IPS-15b (cell line): Measurements from ENCODE around the gene NOX5.
A peak's percentile ranks its signal among the peaks of the same experiment; 100 is the strongest.
"Not testable (repeated sequence)": the region's sequence is repeated elsewhere in the genome, so short reads cannot be mapped to it uniquely, and the experiment has no call there.

ENCODE experiments used
- H3K27me3 ChIP-seq: one replicate; pipeline ENCODE4 v1.6.1; 2013; ENCODE audit warnings: low read length; ENCODE audit not compliant: control insufficient read depth, insufficient read depth
- H3K36me3 ChIP-seq: one replicate; pipeline ENCODE4 v1.6.1; 2013; ENCODE audit warnings: low read length; ENCODE audit not compliant: control insufficient read depth, insufficient read depth
- H3K4me1 ChIP-seq: one replicate; pipeline ENCODE4 v1.6.1; 2013; ENCODE audit warnings: mild to moderate bottlenecking, low read length; ENCODE audit not compliant: control insufficient read depth, insufficient read depth
- H3K4me3 ChIP-seq: one replicate; pipeline ENCODE4 v1.5.1; 2013; ENCODE audit warnings: low read depth, low read length
- H3K9ac ChIP-seq: one replicate; pipeline ENCODE4 v1.6.1; 2013; ENCODE audit warnings: low read depth, mild to moderate bottlenecking, low read length
- H3K9me3 ChIP-seq: one replicate; pipeline ENCODE4 v1.6.1; 2013; ENCODE audit warnings: mild to moderate bottlenecking, low read length; ENCODE audit not compliant: control insufficient read depth, insufficient read depth

The NOX5 gene

DNA sequence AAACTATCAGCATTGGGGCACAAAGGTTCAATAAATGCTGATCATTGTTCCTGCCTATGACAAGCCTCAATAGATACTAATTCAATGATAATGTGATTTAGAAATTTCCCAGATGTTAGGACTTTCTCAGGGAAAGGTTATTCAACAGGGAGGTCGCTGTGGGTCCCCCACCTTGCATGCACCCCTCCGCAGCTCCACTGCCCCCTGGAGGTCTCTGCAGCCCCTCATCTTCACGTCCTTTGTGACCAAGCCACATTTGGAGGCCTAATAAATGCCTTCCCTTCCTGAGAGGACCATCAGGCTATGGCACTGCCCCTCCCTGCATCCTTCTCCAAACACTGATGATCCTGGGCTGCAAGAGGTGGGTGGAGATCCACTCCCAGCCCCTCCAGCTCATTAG is 50.2 kb downstream of the NOX5 start:
- Histone ChIP-seq H3K9me3 (no peaks in the 10 kb centered on the region), H3K4me1 (no peaks in the 10 kb centered on the region), H3K4me3 (no peak overlapping the region), H3K9ac (no peak overlapping the region), H3K27me3 (peaks cover 2% of the 10 kb centered on the region), H3K36me3 (no peaks in the 10 kb centered on the region)

DNA sequence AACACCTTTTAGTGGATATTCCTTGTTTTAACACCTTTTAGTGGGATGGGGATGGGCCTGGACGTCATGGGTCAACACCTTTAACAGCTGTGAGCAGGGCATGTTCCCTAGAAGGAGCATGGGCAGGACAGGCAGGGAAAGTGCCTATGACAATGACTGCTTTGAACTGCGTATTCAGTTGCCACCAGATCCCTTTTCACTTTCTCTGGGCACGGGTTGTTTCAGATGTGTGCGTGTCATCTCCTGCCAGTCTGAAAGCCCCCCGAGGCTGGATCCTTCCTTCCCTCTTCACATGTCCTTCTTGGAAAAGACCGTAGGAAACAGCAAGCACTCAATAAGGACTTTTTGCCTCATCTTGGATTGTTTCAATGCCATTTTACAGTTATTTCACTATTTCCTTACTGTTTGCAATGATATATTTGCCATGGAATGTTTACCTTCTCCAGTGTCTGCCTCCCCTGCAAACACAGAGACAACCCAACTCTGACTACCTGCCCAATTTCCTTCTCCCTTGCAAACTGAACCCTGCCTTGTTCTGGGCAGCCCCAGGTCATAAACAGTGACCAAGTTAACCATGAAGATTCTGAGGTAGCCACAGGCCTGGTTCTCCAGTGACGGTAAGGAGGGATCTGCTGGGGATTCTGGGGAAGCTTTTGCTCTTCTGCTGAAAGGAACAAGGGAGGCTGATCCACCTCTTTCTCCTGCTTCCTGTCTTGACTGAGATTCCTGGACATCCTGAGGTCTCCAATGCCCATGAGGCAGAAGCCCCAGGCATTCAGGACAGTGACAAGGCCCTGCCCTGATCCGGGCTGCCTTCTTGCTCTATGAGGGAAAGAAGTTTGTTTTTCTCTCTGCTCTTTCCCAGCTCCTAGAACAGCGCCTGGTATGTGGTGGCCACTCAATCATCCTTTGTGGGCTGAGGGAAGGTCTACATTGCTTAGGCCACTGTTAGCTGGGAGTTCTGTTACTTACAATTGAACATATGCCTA is 51.8 kb downstream of the NOX5 start:
- Histone ChIP-seq H3K4me3 (no peak overlapping the region), H3K36me3 (no peaks in the 10 kb centered on the region), H3K9me3 (no peaks in the 10 kb centered on the region), H3K4me1 (no peaks in the 10 kb centered on the region), H3K9ac (no peak overlapping the region), H3K27me3 (peaks cover 2% of the 10 kb centered on the region)

DNA sequence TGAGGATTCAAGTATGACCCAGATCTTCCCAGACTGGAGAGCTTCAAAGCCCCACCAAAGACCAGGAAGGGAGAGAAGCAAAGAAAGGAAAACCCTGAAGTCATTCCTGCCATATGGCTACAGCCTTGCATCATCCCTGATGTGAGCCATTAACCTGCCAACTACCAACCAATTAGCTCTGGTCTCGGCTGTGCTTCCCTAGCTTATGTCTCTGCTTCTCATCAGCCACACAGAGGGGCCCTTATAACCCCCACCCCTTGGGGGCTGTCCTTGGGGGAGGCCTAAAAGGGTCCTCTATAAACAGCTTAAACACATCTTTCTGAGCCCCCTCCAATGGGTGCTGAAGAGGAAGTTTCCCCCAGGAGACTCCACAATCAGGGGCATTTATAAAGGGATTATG is 52.8 kb downstream of the NOX5 start:
- no peaks in the 10 kb centered on the region for H3K36me3 ChIP-seq
- peaks cover 4% of the 10 kb centered on the region for H3K27me3 ChIP-seq
- H3K4me3 ChIP-seq = no peak overlapping the region
- no peaks in the 10 kb centered on the region for H3K4me1 ChIP-seq
- no peak overlapping the region for H3K9ac ChIP-seq
- H3K9me3 ChIP-seq = no peaks in the 10 kb centered on the region

DNA sequence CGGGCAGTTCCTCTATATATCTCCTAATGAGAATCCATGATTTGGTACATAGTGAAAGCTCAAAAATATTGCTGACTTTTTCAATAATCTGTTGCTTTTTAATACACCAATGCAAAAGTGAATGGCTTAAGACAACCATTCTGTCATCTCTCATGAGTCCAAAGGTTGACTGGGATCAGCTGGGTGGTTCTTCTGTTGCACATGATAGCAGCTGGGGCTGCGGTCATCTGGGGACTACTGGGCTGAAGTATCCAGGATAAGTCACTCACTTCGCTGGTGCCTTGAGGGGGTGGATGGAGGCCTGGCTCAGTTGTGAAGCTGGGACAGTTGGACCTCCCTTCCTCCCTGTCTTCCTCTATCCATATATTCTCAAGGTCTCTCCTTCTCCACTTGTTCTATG is 53.7 kb downstream of the NOX5 start:
- H3K4me3 ChIP-seq = no peak overlapping the region
- no peak overlapping the region for H3K9ac ChIP-seq
- no peaks in the 10 kb centered on the region for H3K9me3 ChIP-seq
- no peaks in the 10 kb centered on the region for H3K4me1 ChIP-seq
- no peaks in the 10 kb centered on the region for H3K36me3 ChIP-seq
- peaks cover 11% of the 10 kb centered on the region for H3K27me3 ChIP-seq

DNA sequence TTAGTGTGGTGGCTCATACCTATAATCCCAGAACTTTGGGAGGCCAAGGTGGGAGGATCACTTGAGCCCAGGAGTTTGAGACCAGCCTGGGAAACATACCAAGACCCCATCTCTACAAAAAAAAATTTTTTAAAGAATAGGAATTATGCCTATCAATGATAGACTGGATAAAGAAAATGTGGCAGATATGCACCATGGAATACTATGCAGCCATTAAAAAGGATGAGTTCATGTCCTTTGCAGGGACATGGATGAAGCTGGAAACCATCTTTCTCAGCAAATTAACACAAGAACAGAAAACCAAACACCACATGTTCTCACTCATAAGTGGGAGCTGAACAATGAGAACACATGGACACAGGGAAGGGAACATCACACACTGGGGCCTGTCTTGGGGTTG is 54.8 kb downstream of the NOX5 start:
- H3K9ac ChIP-seq, H3K4me1 ChIP-seq, H3K36me3 ChIP-seq, H3K4me3 ChIP-seq, H3K9me3 ChIP-seq: not testable (repeated sequence)
- H3K27me3 ChIP-seq = peaks cover 15% of the 10 kb centered on the region

DNA sequence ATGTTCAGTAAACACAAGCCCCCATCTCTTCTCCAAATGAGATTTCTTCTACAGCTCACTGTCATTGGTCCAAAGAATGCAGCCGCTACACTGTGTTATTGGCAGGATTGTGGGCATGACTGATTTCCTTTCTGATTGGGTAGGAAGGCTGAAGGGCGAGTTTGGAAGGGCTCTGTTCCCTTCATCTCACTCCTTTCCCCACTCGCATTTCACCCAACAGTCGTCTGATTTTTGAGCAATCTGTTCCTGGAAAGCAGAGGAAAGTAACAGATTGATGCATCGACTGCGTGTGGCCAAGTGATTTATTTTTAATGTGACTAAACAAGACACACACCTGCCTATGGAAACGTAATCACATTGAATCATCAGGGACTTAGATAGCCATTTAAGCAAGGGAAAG is 55.5 kb downstream of the NOX5 start:
- Histone ChIP-seq H3K4me3 (no peak overlapping the region), H3K9ac (no peak overlapping the region)

DNA sequence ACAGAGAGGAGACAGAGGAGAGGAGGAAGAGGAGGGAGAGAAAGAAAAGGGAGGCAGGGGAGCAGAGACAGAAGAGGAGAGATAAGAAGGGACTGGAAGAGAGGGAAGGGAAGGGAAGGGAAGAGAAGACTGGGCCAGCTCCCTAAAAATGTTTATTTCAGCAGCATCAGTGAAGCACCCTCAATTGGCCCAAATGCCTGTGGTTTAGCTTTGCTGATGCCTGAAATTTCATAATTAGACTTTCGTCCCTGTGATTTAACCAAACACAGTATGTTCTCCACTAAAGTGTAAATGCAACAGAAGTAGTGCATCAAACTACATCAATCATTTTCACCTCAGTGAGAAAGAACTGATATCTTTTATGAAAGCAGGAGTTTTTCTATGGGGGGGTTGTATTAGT is 55.9 kb downstream of the NOX5 start:
- H3K9me3 ChIP-seq = no peaks in the 10 kb centered on the region
- peaks cover 10% of the 10 kb centered on the region for H3K4me1 ChIP-seq
- H3K4me3 ChIP-seq = no peak overlapping the region
- no peak overlapping the region for H3K9ac ChIP-seq
- peaks cover 25% of the 10 kb centered on the region for H3K27me3 ChIP-seq
- H3K36me3 ChIP-seq = no peaks in the 10 kb centered on the region

More for the DNA sequence above, 55.5 kb downstream of the NOX5 start:
- H3K9me3 ChIP-seq = no peaks in the 10 kb centered on the region
- H3K36me3 ChIP-seq = no peaks in the 10 kb centered on the region
- H3K4me1 ChIP-seq = peaks cover 6% of the 10 kb centered on the region
- peaks cover 21% of the 10 kb centered on the region for H3K27me3 ChIP-seq

DNA sequence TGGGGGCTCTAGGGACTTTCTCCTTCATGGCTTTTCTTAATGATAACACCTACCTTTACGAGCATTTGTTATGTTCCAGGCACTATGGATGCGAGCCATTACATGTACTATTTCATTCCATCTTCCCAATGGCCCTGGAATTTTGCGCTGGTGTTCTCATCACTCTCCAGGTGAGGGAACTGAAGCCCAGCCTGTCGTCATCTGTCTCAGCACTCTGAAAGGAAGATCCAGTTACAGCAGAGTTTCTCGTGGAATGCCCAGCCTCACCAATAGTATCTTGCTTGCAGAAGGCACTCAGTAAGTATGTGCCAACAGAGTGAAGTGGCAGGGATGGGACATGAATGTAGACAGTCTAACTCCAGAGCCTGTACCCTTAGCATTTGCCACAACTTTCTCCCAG is 56.8 kb downstream of the NOX5 start:
- Histone ChIP-seq H3K4me3 (no peak overlapping the region), H3K36me3 (no peaks in the 10 kb centered on the region), H3K27me3 (peaks cover 34% of the 10 kb centered on the region), H3K9ac (no peak overlapping the region), H3K4me1 (peaks cover 13% of the 10 kb centered on the region), H3K9me3 (no peaks in the 10 kb centered on the region)

DNA sequence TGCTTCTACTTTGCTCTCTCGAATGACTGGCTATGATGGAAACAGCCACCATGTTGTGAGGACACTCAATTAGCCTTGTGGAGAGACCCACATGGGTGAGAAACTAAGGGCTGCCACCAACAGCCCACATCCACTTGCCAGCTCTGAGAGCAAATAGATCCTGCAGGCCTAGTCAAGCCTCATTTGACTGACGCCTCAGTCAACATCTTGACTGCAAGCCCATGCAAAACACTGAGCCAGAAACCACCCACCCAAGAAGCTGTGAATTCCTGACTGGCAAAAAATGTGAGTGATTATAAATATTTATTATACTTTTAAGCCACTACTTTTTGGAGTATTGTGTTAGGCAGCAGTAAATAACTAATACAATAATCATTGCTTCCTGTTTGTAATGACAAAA is 58.4 kb downstream of the NOX5 start:
- H3K9me3 ChIP-seq = no peaks in the 10 kb centered on the region
- no peak overlapping the region for H3K9ac ChIP-seq
- H3K27me3 ChIP-seq = peaks cover 37% of the 10 kb centered on the region
- H3K4me3 ChIP-seq = no peak overlapping the region
- no peaks in the 10 kb centered on the region for H3K36me3 ChIP-seq
- H3K4me1 ChIP-seq = peaks cover 13% of the 10 kb centered on the region

DNA sequence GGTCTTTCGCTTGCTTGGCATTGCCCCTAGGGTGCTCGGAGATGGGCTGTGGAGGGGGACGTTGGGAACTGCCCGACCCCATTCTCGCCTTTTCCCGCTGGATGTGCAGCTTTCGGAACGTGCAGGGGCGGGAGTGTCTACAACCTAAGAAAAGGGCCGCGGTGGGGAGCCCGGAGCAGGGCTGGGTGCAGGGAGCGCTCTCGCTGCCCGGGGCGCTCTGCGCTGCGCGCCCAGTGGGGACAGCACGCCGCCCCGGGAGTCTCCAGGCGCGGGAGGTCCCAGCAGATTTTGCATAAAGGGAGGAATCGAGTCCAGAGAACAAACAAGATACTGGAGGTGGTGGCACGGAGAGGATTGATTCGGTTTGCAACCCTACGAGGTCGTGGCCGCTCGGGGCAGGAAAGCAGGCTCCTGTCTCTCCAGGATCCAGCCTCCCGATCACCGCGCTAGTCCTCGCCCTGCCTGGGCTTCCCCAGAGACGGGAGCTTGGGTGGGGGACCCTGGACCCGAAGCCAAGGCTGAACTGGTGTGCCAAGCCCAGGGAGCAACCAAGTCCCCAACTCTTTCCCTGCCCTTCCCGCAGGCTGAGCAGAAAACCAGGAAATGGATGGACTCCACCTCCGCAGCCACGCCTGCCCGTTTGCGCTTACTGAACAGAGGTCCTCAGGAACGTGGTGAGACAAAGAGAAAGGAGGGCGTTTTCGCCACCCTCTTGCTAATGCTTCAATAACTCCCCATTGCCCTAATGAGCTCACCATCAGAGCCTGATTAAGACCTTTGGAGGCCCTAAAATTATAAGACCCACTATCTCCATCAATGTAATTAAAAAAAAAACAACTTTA is 59.7 kb downstream of the NOX5 start:
- Histone ChIP-seq H3K4me1 (peaks cover 13% of the 10 kb centered on the region), H3K9ac (peak overlapping the region; percentile 75), H3K4me3 (peak overlapping the region; percentile 83), H3K36me3 (no peaks in the 10 kb centered on the region), H3K27me3 (peaks cover 37% of the 10 kb centered on the region), H3K9me3 (no peaks in the 10 kb centered on the region)

DNA sequence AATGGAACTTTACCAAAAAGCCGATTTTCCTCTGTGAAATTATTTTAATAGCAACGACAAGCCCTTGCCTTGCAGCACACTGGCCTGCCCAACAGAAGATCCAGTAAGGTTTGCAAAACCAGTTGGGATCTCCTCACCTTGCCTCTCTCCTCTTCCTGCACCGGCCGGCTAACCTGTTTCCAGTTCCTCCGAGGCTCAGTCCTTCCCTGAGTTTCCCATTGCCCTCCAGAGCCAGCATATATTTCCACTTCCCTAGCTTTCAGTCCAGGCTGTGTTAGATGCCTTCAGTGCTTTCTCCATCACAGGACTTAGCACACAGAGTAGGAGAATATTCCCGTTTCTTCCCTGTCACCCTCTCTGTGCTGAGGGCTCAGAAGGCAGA is 60.3 kb downstream of the NOX5 start:
- peak overlapping the region; percentile 83 for H3K4me3 ChIP-seq
- H3K36me3 ChIP-seq = no peaks in the 10 kb centered on the region
- peaks cover 13% of the 10 kb centered on the region for H3K4me1 ChIP-seq
- peaks cover 37% of the 10 kb centered on the region for H3K27me3 ChIP-seq
- no peaks in the 10 kb centered on the region for H3K9me3 ChIP-seq
- no peak overlapping the region for H3K9ac ChIP-seq
